Ovary (tissue), 3 donors: ENCODE measurements around the gene NFYC.

Experiments used
- CTCF ChIP-seq, 3 donors: fragments of 450-650 bp in 2 of 3; fragments of 200-600 bp in 1 of 3; IDR thresholded peaks; one replicate each; pipeline versions ENCODE4 v1.5.1 to v1.8.0; 2016 to 2022; ENCODE audit warnings: antibody characterized with exemption in 3 of 3, mild to moderate bottlenecking in 1 of 3
- POLR2A ChIP-seq: fragments of 450-650 bp; IDR thresholded peaks from one replicate; pipeline ENCODE4 v1.6.1; 2017; ENCODE audit warnings: antibody characterized with exemption, mild to moderate bottlenecking, moderate library complexity
- donor health status: DM: no; HTN: no; CAD: no.

GRCh38 chr1:40662151-40662550 is 29.4 kb upstream of the NFYC start:
- no peak for TF ChIP-seq POLR2A
- TF ChIP-seq CTCF (IDR thresholded peaks at IDR 0.05) = no peak
